Progenitor cell of endocrine pancreas (in vitro differentiated cells): ENCODE measurements around the gene ZCCHC12. TPM values are rescaled to one million over a fixed set of nuclear protein-coding genes. Genes with fewer than 3 reads are reported as not detected.

Experiments
- DNase-seq: peaks from one replicate; pipeline ENCODE4 v3.0.0; 2021; ENCODE audit warnings: low spot score; ENCODE audit not compliant: unreplicated experiment
- H3K27ac Mint-ChIP-seq: 2 replicates; pipeline ENCODE4 v1.8.0; 2021; ENCODE audit warnings: mild to moderate bottlenecking, moderate library complexity, mixed read lengths
- H3K27me3 Mint-ChIP-seq: 2 replicates; pipeline ENCODE4 v1.8.0; 2021; ENCODE audit warnings: mixed read lengths
- H3K36me3 Mint-ChIP-seq: 2 replicates; pipeline ENCODE4 v1.8.0; 2022; ENCODE audit warnings: mixed read lengths; ENCODE audit not compliant: insufficient read depth
- H3K4me1 Mint-ChIP-seq: 2 replicates; pipeline ENCODE4 v1.8.0; 2021; ENCODE audit warnings: low read depth, mixed read lengths
- H3K4me3 Mint-ChIP-seq: 2 replicates; pipeline ENCODE4 v1.8.0; 2021; ENCODE audit warnings: low read depth, mild to moderate bottlenecking, moderate library complexity, mixed read lengths
- H3K9me3 Mint-ChIP-seq: 2 replicates; pipeline ENCODE4 v1.8.0; 2021; ENCODE audit warnings: low read depth, mixed read lengths
- total RNA-seq: library from RNA; stranded (reverse); gene quantifications from 2 replicates; pipeline ENCODE4 v1.2.1, GENCODE V29; 2021
- TF ChIP-seq, protein P1 (sequence below): fragments of 200-600 bp; sonication (generic); IDR thresholded peaks from one replicate; pipeline ENCODE4 v1.5.0; 2021; ENCODE audit warnings: antibody characterized with exemption, mild to moderate bottlenecking; ENCODE audit not compliant: unreplicated experiment

Gene ZCCHC12
- total RNA-seq, 1 donor from 2014 or later: 2.3 TPM

DNA sequence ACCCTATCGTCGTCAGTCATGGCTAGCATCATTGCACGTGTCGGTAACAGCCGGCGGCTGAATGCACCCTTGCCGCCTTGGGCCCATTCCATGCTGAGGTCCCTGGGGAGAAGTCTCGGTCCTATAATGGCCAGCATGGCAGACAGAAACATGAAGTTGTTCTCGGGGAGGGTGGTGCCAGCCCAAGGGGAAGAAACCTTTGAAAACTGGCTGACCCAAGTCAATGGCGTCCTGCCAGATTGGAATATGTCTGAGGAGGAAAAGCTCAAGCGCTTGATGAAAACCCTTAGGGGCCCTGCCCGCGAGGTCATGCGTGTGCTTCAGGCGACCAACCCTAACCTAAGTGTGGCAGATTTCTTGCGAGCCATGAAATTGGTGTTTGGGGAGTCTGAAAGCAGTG is 1.6 kb downstream of the ZCCHC12 start:
- TF ChIP-seq, protein P1, sequence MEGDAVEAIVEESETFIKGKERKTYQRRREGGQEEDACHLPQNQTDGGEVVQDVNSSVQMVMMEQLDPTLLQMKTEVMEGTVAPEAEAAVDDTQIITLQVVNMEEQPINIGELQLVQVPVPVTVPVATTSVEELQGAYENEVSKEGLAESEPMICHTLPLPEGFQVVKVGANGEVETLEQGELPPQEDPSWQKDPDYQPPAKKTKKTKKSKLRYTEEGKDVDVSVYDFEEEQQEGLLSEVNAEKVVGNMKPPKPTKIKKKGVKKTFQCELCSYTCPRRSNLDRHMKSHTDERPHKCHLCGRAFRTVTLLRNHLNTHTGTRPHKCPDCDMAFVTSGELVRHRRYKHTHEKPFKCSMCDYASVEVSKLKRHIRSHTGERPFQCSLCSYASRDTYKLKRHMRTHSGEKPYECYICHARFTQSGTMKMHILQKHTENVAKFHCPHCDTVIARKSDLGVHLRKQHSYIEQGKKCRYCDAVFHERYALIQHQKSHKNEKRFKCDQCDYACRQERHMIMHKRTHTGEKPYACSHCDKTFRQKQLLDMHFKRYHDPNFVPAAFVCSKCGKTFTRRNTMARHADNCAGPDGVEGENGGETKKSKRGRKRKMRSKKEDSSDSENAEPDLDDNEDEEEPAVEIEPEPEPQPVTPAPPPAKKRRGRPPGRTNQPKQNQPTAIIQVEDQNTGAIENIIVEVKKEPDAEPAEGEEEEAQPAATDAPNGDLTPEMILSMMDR: no peak
- H3K4me1 Mint-ChIP-seq: peaks cover 3% of the 10 kb centered on the region
- H3K27me3 Mint-ChIP-seq: peaks cover 59% of the 10 kb centered on the region
- no peak for DNase-seq
- no peak overlapping the region for H3K4me3 Mint-ChIP-seq
- no peaks in the 10 kb centered on the region for H3K36me3 Mint-ChIP-seq
- no peak overlapping the region for H3K27ac Mint-ChIP-seq
- peaks cover 11% of the 10 kb centered on the region for H3K9me3 Mint-ChIP-seq

DNA sequence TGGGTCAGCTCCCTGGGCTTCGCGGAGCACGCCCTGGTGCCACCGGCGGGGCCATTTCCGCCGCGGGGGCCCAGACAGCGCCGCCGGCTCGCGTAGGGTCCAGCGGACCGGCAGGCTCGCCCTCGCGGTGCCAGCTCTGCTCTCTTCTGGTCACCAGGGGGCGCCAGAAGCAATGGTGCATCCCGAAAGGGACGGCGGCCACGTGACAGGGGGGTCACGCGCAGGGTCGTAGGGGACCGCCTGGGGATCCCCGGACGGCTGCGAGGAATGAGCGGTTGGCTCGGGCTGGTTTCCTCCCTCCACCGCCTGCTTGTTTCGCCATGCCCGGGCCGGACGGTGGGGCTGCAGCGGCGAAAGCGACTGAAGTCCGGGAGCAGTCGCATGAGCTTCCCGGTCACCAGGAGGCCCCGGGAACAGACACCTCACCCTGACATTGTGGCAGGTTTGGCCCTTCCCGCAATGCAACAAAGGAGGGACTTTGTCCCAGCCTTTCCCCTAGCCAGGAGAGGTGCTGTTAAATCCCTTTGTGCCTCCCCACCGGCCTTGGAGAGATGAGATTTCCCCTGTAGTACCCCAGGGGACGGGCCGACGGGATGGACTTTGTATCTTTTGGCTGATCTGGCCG is 15.8 kb downstream of the ZCCHC12 start:
- Mint-ChIP-seq H3K27ac (peak overlapping the region; percentile 24), H3K4me1 (no peaks in the 10 kb centered on the region), H3K9me3 (peaks cover 3% of the 10 kb centered on the region)

DNA sequence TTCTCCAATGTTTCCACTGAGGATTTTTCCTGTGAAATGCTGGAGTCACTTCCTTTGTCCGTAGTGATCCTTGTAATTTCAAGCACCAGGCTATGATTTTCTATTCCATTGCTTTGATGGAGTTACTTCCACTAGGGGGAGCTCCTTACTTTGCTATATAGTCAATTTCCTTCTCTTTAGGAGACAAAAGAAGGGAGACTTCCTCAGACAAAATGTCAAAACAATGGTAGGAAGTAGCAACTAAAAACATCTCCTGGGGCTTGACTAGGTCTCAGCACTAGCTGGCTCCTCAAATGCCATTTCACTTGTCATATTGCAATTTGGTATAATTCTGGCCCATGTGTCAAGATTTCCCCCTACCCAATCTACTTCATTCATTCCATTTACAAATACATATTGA is 24.1 kb downstream of the ZCCHC12 start:
- Mint-ChIP-seq H3K9me3 (peaks cover 5% of the 10 kb centered on the region), H3K27ac (no peak overlapping the region), H3K4me3 (no peak overlapping the region), H3K4me1 (no peaks in the 10 kb centered on the region), H3K36me3 (peaks cover 1% of the 10 kb centered on the region), H3K27me3 (no peaks in the 10 kb centered on the region)
- TF ChIP-seq, protein P1: peak; percentile 65
- DNase-seq: no peak

More for the DNA sequence above, 15.8 kb downstream of the ZCCHC12 start:
- TF ChIP-seq, protein P1: peak; percentile 76
- H3K36me3 Mint-ChIP-seq: no peaks in the 10 kb centered on the region
- no peaks in the 10 kb centered on the region for H3K27me3 Mint-ChIP-seq
- DNase-seq: peak; percentile 74
- peak overlapping the region; percentile 68 for H3K4me3 Mint-ChIP-seq

DNA sequence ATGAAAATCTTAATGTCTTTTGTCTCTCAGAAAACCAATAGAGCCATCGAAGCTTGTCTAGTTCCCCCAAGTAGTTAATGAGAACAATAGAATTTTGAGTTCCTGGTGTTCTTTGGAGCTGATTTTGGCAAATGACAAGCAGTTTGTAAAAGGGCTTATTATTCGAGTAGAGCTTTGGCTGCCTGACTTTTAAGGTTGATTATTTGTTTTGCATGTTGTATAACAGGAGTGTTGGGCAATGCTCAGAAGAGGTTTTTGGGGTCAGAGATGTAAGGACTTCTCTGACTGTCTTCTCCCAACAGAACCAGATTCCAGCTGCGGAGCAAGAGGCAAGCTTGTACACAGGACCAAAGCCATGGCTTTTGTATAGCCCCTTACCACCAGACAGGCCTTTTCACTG is 30.0 kb downstream of the ZCCHC12 start:
- Mint-ChIP-seq H3K27me3 (no peaks in the 10 kb centered on the region), H3K27ac (no peak overlapping the region), H3K36me3 (no peaks in the 10 kb centered on the region), H3K4me1 (peaks cover 9% of the 10 kb centered on the region), H3K4me3 (no peak overlapping the region), H3K9me3 (peaks cover 10% of the 10 kb centered on the region)
- TF ChIP-seq, protein P1: no peak
- no peak for DNase-seq

DNA sequence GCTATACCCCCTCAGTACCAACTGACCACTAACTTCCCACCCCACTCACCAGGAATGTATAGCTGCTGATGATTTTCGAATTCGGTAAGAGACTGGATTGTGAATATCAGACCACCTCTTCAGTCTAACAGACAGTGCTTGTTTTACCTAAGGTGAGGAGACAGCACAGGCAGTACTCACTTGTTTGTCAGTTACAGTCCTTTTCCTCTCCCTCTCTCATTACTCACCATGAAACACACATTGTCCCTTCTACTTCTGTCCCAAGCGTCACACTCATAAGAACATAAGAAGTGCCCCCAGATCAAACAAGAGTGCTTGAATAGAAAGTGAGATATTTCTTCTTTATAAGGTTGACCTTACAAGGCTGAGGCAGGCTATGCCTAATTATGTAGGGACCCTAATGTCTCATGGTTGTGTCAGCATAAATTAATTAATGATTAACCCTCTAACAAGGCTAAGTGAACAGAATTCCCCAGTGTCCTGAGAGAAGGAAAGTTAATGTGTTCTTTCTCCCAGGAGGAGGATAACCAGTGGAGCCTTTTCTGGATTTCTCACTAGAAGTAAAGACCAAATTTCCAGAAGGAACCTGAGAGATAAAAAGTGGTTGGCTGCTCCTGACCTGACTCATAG is 32.2 kb downstream of the ZCCHC12 start:
- Mint-ChIP-seq H3K36me3 (no peaks in the 10 kb centered on the region), H3K27me3 (no peaks in the 10 kb centered on the region), H3K4me3 (no peak overlapping the region), H3K9me3 (peaks cover 12% of the 10 kb centered on the region), H3K4me1 (peaks cover 9% of the 10 kb centered on the region), H3K27ac (no peak overlapping the region)
- TF ChIP-seq, protein P1: no peak
- DNase-seq: no peak
